Activated CD8-positive, alpha-beta memory T cell treated with anti-CD3 and anti-CD28 coated beads, Interleukin-2, amount 50 U/mL, for 4 hours (primary cell): Measurements from ENCODE around the gene PPP2R2C.

ENCODE experiments used
- DNase-seq: peaks from one replicate; pipeline ENCODE4 v3.0.0-alpha.2; 2020

PPP2R2C gene

GRCh38 chr4:6422105-6422504 lies 50.3 kb downstream of the PPP2R2C start:
- DNase-seq, result no peak

GRCh38 chr4:6421397-6421796 lies 51.0 kb downstream of the PPP2R2C start:
- DNase-seq, result no peak

- no peak for DNase-seq
Measured at GRCh38 chr4:6420972-6421371, 51.4 kb downstream of the PPP2R2C start.

- DNase-seq, result no peak
Measured at GRCh38 chr4:6420036-6420435, 52.4 kb downstream of the PPP2R2C start.

- no peak for DNase-seq
Measured at GRCh38 chr4:6419452-6420028, 52.9 kb downstream of the PPP2R2C start.

- DNase-seq, result no peak
Measured at GRCh38 chr4:6418193-6418755, 54.1 kb downstream of the PPP2R2C start.

GRCh38 chr4:6417516-6418050 lies 54.8 kb downstream of the PPP2R2C start:
- DNase-seq, result no peak

- no peak for DNase-seq
Measured at GRCh38 chr4:6416518-6417286, 55.7 kb downstream of the PPP2R2C start.

GRCh38 chr4:6415031-6415705 lies 57.2 kb downstream of the PPP2R2C start:
- DNase-seq, result no peak

GRCh38 chr4:6414578-6414977 lies 57.8 kb downstream of the PPP2R2C start:
- DNase-seq, result no peak

GRCh38 chr4:6410664-6411063 lies 61.8 kb downstream of the PPP2R2C start:
- no peak for DNase-seq

- no peak for DNase-seq
Measured at GRCh38 chr4:6410068-6410467, 62.3 kb downstream of the PPP2R2C start.

GRCh38 chr4:6409381-6409780 lies 63.0 kb downstream of the PPP2R2C start:
- no peak for DNase-seq

GRCh38 chr4:6408263-6408662 lies 64.2 kb downstream of the PPP2R2C start:
- no peak for DNase-seq

GRCh38 chr4:6405397-6405706 lies 67.1 kb downstream of the PPP2R2C start:
- no peak for DNase-seq

- DNase-seq, result no peak
Measured at GRCh38 chr4:6404611-6405396, 67.6 kb downstream of the PPP2R2C start.

GRCh38 chr4:6403400-6403685 lies 69.1 kb downstream of the PPP2R2C start:
- no peak for DNase-seq

- no peak for DNase-seq
Measured at GRCh38 chr4:6402566-6403399, 69.6 kb downstream of the PPP2R2C start.

- DNase-seq, result no peak
Measured at GRCh38 chr4:6401797-6402196, 70.6 kb downstream of the PPP2R2C start.

GRCh38 chr4:6396696-6397236 lies 75.6 kb downstream of the PPP2R2C start:
- no peak for DNase-seq

- no peak for DNase-seq
Measured at GRCh38 chr4:6395466-6396228, 76.8 kb downstream of the PPP2R2C start.
